ENCODE measurements around the gene HSDL1.
"Not testable (repeated sequence)": the region's sequence is repeated elsewhere in the genome, so short reads cannot be mapped to it uniquely, and the experiment has no call there.

HSDL1 gene

DNA sequence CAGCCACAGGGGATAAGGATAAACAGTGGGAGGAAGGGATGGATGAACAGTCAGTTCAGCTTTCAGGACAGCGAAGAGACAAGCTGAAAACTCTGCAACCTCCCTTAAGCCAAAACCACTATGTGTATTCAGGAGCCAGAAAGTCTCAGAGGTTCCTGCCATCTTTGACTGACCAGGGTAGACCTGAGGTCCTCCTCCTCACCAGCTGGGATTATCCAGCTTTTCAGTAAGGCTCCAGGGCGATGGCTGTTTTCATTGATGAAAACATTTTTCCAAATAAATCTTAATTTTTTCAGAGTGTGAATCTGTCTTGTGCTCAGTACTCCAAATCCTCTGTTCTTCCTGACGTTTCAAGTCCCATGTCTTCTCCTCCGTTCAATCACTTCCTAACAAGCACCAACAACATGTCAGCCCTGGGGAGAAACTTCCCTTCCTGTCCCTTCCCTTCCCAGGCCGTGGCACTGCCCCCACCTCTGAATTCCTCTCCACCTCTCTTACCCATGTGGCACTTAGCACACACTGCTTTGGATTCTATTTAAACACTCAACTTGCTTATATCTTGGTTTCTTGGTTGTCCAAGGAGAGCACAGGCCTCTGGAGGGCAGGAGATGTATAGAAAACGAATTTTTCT is 5.2 kb downstream of the HSDL1 start:
- in situ Hi-C loops (cut with MboI; ENCODE audit: low sequenced_read_pairs) = no loop called here

DNA sequence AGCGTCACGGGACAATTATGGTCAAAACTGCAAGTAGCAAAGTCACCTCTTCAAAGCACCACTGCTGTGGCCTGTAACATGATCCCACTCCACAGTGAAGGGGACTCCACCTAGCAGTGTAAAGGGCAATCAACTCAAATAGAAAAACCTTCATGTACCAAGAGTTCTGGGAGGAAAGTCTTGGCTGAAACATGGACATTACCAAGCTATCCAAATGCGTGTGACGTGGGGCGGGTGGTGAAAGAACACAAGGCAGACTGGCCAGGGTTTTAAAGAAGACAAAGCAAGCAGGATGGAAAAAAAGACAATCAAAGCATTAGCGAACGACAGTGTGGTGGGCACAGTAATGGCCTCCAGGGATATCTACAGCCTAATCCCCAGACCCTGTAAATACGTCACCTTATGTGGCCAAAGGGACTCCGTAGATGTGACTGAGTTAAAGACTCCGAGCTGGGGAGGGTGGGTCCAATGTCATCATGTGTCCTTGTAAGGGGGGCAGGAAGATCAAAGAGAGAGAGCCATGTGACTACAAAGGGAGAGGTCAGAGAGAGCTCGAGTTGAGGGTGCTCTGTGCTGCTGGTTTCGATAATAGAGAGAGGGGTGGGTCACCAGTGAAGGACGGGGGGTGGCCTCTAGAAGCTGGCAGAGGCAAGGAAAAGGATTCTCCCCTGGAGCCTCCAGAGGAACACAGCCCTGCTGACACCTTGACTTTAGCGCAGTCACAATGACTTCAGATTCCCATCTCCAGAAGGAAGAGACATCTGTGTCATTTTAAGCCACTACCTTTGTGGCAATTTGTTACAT is 6.0 kb downstream of the HSDL1 start:
- in situ Hi-C loops (cut with MboI; ENCODE audit: low sequenced_read_pairs) = no loop called here

DNA sequence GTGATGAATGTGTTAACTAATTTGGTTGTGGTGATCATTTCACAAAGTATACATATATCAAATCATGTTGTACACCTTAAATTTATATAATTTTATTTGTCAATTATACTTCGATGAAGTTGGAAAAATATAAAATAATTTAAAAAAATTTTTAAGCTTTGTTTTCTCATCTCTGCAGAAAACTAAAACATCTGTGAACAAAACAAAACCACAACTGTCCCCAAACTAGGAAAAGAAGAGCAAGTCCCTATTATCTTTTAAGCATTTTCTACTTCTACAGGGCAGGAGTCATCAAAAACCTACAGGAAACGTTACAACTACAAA is 6.5 kb downstream of the HSDL1 start:
- in situ Hi-C loops (cut with MboI; ENCODE audit: low sequenced_read_pairs) = no loop called here

- in situ Hi-C loops (cut with MboI; ENCODE audit: low sequenced_read_pairs) = no loop called here
Measured at GRCh38 chr16:84137769-84138357, 7.1 kb downstream of the HSDL1 start.

DNA sequence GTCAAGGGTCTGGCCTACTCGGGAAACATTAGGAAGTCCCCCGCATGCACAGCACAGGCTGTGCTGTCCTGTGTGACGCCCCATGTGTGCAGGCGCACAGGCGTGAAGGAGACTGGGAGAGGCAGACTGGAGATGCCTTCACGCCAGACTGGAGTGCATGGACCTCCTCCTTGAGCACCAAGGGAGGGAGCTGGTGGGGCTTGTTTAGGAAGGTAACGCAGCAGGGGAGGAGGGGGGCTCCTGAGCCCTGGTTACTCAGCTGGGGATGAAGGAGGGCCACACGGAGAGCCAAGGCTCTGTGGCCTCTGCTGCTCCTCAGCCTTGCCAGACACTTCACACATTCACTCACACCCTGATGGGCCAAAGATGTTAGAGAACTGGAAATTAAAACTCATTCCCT is 7.7 kb downstream of the HSDL1 start:
- in situ Hi-C loops (cut with MboI; ENCODE audit: low sequenced_read_pairs) = no loop called here

DNA sequence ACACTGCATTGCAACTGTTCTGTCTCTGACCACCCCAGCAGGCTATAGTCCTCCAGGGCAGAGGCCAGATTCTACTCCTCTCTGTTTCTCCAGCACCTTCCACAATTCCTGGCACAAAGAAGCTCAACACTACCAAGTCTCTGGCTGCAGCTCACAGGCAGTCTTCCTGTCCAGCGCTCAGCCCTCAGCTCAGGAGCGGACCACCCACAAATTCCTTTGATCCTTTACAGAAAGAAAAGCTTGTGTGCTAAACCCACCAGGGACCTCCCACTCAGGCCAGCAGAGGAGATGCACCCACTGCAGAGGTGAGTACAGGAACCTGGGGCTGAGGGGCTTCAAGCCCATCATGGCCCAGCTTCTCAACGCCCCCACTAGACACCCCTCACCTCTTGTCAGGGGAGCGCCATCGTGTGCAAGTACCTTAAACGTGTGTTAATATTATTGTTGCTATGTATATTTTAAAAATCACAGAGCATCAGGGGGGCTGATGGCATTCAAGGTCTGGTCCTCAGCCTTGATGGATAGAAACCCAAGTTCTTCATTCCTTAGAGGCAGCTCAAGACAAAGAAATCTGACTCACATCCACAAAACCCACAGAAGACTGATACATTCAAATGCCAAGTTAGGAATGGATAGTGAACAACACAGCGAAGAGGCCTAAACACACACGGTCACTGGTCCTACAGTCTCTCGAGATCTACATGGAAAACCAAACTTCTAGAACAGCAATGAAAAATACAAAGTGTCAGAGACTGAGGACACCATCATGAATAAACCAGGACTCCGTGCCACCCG is 8.4 kb downstream of the HSDL1 start:
- in situ Hi-C loops (cut with MboI; ENCODE audit: low sequenced_read_pairs) = no loop called here

- in situ Hi-C loops (cut with MboI; ENCODE audit: low sequenced_read_pairs) = no loop called here
Measured at GRCh38 chr16:84132527-84133285, 12.3 kb downstream of the HSDL1 start.

DNA sequence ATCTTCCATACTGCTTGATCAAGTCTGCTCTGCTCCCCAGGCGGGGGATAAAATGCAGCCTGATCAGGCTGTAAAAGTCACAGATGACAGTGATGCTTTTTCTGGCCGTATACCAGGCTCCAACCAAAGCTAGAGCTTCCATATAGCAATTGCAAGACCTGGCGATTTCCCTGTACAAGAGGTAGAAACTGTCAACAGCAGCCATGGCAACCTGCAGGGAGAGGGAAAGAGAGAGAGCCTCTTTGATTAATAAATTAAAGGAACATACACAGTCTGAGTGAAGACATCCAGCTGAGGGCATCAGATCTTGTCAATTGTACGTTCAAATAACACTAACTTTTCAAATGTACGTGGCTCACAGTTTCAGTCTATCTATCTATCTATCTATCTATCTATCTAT is 13.9 kb downstream of the HSDL1 start:
- in situ Hi-C loops (cut with MboI; ENCODE audit: low sequenced_read_pairs) = no loop called here

DNA sequence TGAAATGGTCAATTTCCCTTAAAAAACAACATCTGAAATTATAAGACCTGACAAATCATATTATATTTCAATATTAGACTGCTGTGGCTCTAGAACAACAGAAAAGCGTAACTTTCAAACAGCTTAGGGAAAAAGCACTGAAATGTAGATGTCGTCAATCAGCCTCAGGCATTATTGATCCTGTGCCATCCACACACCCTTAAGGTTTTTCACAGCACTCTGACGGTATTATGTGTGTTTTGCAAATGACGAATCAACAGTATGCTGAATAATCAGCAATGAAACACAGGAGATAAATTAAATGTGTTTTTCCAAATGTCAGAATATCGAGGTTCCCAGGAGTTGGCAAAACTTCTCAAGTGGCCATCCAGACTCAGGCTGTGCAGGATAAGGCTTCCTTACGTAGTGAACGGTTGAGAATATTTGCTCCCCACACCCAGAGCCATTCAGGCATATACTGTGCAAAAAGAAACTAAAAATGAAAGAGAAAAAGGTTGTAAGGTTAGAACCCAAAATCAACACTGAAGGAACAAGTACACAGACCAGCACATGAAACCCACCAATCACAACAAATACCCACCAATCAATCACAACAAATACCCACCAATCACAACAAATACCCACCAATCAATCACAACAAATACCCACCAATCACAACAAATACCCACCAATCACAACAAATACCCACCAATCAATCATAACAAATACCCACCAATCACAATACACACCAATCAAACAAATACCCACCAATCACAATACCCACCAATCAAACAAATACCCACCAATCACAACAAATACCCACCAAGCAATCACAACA is 20.5 kb downstream of the HSDL1 start:
- in situ Hi-C loops (cut with MboI; ENCODE audit: low sequenced_read_pairs) = no loop called here

- in situ Hi-C loops (cut with MboI; ENCODE audit: low sequenced_read_pairs) = no loop called here
Measured at GRCh38 chr16:84121007-84121406, 24.0 kb downstream of the HSDL1 start.

DNA sequence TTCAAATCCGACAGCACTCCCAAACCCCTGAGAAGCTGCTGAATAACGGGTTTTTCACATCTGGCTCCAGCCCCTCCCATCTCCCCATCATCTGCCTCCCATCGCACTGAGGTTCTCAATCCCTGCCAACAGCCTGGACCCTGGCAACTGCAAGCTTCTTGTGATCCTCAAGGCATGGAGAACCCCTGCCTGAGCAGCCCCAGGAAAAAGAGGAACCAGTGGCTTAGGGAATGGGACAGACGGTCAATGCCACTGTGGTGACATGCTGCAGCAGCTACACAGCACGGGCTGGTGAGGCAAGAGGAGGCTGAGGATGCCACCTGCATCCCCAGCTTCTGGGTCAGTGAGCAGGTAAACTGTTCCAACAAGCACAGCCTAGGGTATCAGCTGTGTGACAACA is 25.0 kb downstream of the HSDL1 start:
- in situ Hi-C loops (cut with MboI; ENCODE audit: low sequenced_read_pairs) = no loop called here

DNA sequence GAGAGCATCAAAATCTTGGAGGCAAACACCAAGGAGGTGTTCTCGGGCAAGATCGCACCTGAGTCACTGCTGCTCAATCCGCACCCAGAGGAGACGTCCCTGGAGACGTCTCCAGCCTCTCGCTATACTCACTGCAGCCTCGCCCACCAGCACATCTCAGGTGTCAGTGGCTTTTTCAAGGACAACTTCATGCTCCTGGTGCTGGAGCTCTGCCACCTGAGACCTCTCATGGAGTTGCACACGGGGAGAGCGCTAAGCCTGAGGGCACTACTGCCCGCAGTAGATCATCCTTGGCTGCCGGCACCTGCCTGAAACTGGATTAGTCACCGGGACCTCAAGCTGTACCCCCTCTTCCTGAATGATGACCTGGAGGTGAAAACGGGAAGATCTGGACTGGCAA is 25.6 kb downstream of the HSDL1 start:
- in situ Hi-C loops (cut with MboI; ENCODE audit: low sequenced_read_pairs) = no loop called here

- in situ Hi-C loops (cut with MboI; ENCODE audit: low sequenced_read_pairs) = not testable (repeated sequence)
Measured at GRCh38 chr16:84118315-84118714, 26.7 kb downstream of the HSDL1 start.

DNA sequence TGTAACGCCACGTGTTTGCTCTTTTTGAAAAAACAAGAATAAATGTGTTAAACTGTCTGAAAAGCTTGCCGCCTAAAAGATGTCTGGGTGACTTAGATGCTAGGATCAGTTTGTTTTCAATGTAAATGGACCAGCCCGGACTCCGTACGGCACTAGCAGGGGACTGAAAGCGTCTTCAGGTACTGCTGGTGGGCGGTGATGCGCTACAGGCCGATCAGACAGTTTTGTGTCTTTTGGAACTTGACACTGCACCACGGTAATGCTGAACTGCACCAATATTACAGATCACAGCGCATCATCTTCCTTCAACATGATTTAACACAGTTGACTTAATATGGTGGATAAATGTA is 27.5 kb downstream of the HSDL1 start:
- in situ Hi-C loops (cut with MboI; ENCODE audit: low sequenced_read_pairs) = no loop called here

DNA sequence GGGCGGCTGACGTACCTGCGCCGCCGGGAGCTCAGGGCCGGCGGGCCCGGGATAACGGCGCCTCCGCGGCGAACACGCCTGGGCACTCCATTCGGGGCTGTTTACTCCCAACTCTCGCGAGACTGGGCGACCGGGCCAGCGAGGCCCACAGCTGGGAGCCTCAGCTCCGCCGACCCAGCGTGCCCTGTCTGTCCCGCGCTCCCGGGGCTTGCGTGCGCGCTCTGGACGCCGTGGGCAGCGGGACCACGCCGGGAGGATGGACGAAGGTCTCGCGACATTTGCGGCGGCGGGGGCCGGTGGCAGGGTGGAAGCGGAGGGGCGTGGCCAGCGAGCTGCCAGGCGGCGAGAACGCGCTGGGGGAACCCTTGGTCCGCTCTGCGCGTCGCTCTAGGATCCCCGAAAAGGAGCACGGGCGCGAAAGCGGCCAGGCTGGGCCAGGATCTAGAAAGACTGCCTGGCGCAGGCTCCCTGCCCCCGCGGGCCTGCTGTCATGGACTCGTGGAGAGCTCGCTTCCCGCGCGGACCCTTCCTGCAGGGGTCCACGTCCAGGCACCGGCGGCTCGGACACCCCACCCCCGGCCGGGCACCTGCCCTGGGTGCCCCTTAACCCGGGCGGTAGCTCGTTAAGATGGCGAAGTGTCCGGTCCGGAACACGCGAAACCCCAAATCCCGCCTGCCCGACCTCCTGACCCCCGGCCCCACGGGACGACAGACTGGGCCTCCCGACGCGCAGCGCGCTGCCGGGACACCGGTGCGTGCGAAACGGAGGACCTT is 28.1 kb downstream of the HSDL1 start, which contains the start of gene MBTPS1:
MBTPS1 (minus strand) TSS at position 223 of the 774 bp plus-strand sequence. CDS start 15,159 bp downstream, outside the sequence.
- in situ Hi-C loops (cut with MboI; ENCODE audit: low sequenced_read_pairs) = no loop called here

- in situ Hi-C loops (cut with MboI; ENCODE audit: low sequenced_read_pairs) = no loop called here
Measured at GRCh38 chr16:84115919-84116719, 28.9 kb downstream of the HSDL1 start.

DNA sequence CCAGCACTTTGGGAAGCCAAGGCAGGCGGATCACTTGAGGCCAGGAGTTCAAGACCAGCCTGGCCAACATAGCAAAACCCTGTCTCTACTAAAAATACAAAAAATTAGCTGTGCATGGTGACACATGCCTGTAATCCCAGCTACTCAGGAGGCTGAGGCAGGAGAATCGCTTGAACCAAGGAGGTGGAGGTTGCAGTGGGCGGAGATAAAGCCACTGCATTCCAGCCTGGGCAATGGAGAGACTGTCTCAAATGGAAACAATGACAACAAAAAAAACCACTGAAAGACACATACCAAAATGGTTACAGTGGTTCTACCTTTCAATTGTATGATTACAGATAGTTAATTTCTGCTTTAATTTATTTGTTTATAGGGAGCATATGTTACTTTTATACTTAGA is 33.0 kb downstream of the HSDL1 start:
- in situ Hi-C loops (cut with MboI; ENCODE audit: low sequenced_read_pairs) = not testable (repeated sequence)

DNA sequence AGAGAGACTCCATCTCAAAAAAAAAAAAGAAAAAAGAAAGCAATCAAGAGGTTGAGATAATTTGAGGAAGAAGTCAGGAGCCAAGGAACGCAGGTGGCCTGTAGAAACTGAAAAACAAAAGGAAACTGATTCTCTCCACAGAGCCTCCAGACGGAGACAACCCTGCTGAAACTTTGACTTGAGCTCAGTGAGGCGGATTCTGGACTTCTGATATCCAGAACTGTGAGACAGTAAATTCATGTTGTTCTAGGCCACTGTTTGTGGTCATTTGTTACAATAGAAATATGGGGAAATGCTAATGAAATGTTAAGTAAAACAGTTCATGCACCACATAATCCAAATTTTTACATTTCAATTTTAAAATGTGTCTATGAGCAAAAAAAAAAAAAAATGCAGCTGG is 33.5 kb downstream of the HSDL1 start:
- in situ Hi-C loops (cut with MboI; ENCODE audit: low sequenced_read_pairs) = no loop called here
